HG02840 (cell line): Measurements from ENCODE around the gene HBZ.
"Not testable (repeated sequence)": the region's sequence is repeated elsewhere in the genome, so short reads cannot be mapped to it uniquely, and the experiment has no call there.

Experiments used
- ATAC-seq: cut with Tn5 transposase; IDR thresholded peaks from one replicate; pipeline ENCODE4 v1.9.1; 2021; ENCODE audit warnings: mild to moderate bottlenecking, moderate library complexity, moderate number of reproducible peaks; ENCODE audit not compliant: unreplicated experiment, low FRiP score

Gene HBZ

GRCh38 chr16:163696-164095, 11.3 kb downstream of the HBZ start:
- ATAC-seq, result not testable (repeated sequence)

GRCh38 chr16:164134-164823, 11.8 kb downstream of the HBZ start:
- not testable (repeated sequence) for ATAC-seq

GRCh38 chr16:164827-165538, 12.5 kb downstream of the HBZ start:
- ATAC-seq, result no peak

DNA sequence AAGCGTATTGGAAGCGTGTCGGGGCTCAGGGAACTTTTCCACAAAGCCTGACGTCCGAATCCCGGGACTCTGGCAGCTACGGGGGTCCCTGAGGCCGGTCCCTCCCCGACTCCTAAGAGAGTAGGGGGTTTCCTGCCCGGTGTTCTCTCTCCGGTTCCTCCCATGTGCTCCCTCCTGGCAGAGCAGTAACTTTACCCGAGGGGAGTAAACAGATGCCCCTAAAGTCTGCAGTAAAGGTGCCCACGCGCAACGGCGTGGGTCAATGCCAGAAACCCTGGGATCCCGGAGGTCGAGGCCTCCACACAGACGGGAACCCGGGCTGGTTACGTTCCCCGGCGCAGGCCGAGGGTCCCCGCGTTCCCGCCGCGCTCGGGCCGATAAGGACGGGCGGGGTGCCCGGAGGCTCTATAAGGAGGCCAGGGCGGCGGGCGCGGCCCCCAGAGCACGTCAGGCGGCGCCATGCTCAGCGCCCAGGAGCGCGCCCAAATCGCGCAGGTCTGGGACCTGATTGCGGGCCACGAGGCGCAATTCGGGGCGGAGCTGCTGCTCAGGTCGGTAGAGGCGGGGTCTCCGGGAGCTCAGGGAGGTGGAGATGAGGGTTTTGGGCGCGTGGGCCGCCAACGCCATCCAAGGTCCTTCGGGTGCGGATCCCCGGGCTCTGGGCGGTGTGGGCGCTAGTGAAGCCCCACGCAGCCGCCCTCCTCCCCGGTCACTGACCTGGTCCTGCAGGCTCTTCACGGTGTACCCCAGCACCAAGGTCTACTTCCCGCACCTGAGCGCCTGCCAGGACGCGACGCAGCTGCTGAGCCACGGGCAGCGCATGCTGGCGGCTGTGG, 13.3 kb downstream of the HBZ start, which contains the start of gene HBM:
Gene HBM (plus strand): TSS at position 440 of the 836 bp plus-strand sequence. CDS start 20 bp downstream, at position 460.
- no peak for ATAC-seq

DNA sequence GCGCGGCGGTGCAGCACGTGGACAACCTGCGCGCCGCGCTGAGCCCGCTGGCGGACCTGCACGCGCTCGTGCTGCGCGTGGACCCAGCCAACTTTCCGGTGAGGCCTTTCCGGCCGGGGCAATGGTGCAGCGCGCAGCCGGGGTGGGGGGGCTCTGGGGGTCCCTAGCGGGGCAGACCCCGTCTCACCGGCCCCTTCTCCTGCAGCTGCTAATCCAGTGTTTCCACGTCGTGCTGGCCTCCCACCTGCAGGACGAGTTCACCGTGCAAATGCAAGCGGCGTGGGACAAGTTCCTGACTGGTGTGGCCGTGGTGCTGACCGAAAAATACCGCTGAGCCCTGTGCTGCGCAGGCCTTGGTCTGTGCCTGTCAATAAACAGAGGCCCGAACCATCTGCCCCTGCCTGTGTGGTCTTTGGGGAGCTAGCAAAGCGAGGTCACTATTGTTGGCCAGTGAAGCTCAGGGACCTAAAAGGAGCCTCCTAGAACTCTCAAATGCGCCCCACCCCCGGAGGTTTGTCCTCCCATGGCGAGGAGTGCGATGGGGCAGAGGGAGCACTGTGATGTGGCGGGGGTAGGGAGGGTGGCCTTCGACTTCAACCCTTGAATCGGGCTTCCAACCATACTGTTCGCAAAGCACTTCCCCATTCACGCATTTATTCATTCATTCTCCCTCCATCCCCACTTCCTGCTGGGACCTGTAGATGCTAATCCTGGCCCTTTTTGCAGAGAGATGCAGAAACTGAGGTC, 14.1 kb downstream of the HBZ start:
- ATAC-seq, result no peak

GRCh38 chr16:167122-167690, 14.8 kb downstream of the HBZ start:
- ATAC-seq, result no peak

DNA sequence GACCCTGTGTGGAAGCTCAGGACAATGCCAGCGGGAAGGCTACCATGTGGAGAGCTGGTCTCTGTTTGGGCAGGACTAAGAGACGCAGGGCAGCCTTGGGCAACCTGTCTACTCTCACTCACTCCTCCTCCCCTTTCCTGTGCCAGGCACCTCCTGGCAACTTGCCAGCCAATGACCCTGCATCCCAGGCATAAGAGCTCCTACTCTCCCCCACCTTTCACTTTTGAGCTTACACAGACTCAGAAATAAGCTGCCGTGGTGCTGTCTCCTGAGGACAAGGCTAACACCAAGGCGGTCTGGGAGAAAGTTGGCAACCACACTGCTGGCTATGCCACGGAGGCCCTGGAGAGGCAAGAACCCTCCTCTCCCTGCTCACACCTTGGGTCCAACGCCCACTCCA, 16.0 kb downstream of the HBZ start:
- ATAC-seq, result no peak

DNA sequence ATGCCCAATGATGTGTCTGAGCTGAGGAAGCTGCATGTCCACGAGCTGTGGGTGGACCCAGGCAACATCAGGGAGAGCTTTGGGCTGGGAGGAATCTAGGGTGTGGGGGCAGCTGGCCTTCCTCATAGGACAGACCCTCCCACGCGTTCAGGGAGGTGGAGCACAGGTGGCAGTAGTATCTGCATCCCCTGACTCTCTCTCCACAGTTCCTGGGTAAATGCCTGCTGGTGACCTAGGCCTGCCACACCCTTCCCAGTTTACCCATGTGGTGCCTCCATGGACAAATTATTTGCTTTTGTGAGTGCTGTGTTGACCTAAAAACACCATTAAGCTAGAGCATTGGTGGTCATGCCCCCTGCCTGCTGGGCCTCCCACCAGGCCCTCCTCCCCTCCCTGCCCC, 16.6 kb downstream of the HBZ start:
- ATAC-seq, result no peak

DNA sequence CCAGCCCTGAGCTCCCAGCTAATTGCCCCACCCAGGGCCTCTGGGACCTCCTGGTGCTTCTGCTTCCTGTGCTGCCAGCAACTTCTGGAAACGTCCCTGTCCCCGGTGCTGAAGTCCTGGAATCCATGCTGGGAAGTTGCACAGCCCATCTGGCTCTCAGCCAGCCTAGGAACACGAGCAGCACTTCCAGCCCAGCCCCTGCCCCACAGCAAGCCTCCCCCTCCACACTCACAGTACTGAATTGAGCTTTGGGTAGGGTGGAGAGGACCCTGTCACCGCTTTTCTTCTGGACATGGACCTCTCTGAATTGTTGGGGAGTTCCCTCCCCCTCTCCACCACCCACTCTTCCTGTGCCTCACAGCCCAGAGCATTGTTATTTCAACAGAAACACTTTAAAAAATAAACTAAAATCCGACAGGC, 17.7 kb downstream of the HBZ start:
- ATAC-seq, result not testable (repeated sequence)

DNA sequence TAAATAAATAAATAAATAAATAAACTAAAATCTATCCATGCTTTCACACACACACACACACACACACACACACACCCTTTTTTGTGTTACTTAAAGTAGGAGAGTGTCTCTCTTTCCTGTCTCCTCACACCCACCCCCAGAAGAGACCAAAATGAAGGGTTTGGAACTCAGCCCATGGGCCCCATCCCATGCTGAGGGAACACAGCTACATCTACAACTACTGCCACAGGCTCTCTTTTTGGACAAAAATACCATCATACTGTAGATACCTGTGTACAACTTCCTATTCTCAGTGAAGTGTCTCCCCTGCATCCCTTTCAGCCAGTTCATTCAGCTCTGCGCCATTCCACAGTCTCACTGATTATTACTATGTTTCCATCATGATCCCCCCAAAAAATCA, 18.3 kb downstream of the HBZ start:
- ATAC-seq, result no peak

GRCh38 chr16:172374-172941, 20.0 kb downstream of the HBZ start, which contains the start of gene HBA2:
Gene HBA2 (plus strand): TSS chr16:172876. CDS start chr16:172913, 37 bp downstream.
- ATAC-seq, result not testable (repeated sequence)

GRCh38 chr16:173211-173854, 20.9 kb downstream of the HBZ start:
- not testable (repeated sequence) for ATAC-seq

DNA sequence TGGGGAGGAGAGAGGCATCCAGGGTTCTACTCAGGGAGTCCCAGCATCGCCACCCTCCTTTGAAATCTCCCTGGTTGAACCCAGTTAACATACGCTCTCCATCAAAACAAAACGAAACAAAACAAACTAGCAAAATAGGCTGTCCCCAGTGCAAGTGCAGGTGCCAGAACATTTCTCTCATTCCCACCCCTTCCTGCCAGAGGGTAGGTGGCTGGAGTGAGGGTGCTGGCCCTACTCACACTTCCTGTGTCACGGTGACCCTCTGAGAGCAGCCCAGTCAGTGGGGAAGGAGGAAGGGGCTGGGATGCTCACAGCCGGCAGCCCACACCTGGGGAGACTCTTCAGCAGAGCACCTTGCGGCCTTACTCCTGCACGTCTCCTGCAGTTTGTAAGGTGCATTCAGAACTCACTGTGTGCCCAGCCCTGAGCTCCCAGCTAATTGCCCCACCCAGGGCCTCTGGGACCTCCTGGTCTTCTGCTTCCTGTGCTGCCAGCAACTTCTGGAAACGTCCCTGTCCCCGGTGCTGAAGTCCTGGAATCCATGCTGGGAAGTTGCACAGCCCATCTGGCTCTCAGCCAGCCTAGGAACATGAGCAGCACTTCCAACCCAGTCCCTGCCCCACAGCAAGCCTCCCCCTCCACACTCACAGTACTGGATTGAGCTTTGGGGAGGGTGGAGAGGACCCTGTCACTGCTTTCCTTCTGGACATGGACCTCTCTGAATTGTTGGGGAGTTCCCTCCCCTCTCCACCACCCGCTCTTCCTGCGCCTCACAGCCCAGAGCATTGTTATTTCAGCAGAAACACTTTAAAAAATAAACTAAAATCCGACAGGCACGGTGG, 21.7 kb downstream of the HBZ start:
- not testable (repeated sequence) for ATAC-seq

- ATAC-seq, result no peak
Measured at GRCh38 chr16:175011-175949, 22.8 kb downstream of the HBZ start.

DNA sequence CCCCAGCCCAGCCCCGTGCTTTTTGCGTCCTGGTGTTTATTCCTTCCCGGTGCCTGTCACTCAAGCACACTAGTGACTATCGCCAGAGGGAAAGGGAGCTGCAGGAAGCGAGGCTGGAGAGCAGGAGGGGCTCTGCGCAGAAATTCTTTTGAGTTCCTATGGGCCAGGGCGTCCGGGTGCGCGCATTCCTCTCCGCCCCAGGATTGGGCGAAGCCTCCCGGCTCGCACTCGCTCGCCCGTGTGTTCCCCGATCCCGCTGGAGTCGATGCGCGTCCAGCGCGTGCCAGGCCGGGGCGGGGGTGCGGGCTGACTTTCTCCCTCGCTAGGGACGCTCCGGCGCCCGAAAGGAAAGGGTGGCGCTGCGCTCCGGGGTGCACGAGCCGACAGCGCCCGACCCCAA, 23.6 kb downstream of the HBZ start:
- not testable (repeated sequence) for ATAC-seq

DNA sequence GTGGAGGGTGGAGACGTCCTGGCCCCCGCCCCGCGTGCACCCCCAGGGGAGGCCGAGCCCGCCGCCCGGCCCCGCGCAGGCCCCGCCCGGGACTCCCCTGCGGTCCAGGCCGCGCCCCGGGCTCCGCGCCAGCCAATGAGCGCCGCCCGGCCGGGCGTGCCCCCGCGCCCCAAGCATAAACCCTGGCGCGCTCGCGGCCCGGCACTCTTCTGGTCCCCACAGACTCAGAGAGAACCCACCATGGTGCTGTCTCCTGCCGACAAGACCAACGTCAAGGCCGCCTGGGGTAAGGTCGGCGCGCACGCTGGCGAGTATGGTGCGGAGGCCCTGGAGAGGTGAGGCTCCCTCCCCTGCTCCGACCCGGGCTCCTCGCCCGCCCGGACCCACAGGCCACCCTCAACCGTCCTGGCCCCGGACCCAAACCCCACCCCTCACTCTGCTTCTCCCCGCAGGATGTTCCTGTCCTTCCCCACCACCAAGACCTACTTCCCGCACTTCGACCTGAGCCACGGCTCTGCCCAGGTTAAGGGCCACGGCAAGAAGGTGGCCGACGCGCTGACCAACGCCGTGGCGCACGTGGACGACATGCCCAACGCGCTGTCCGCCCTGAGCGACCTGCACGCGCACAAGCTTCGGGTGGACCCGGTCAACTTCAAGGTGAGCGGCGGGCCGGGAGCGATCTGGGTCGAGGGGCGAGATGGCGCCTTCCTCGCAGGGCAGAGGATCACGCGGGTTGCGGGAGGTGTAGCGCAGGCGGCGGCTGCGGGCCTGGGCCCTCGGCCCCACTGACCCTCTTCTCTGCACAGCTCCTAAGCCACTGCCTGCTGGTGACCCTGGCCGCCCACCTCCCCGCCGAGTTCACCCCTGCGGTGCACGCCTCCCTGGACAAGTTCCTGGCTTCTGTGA, 24.3 kb downstream of the HBZ start, which contains the start of gene HBA1:
Gene HBA1 (plus strand): TSS at position 204 of the 906 bp plus-strand sequence. CDS start 37 bp downstream, at position 241.
- ATAC-seq, result not testable (repeated sequence)
